Peyer's patch (tissue), 4 donors: ENCODE results near the gene CTSW.
A peak's percentile ranks its signal among the peaks of the same experiment; 100 is the strongest.

Experiments used
- CTCF ChIP-seq, 6 experiments: fragments of 450-650 bp in 4 of 6; fragments of 200-600 bp in 2 of 6; sonication (generic) in 1 of 6; IDR thresholded peaks; one replicate each; pipeline ENCODE4 v1.5.1; 2017 to 2019; ENCODE audit warnings: antibody characterized with exemption in 6 of 6, mild to moderate bottlenecking in 3 of 6, moderate library complexity in 1 of 6
- POLR2A ChIP-seq, 2 donors: fragments of 450-650 bp; IDR thresholded peaks; one replicate each; pipeline ENCODE4 v1.5.1; 2017; ENCODE audit warnings: antibody characterized with exemption in 2 of 2, mild to moderate bottlenecking in 2 of 2, moderate library complexity in 2 of 2

DNA sequence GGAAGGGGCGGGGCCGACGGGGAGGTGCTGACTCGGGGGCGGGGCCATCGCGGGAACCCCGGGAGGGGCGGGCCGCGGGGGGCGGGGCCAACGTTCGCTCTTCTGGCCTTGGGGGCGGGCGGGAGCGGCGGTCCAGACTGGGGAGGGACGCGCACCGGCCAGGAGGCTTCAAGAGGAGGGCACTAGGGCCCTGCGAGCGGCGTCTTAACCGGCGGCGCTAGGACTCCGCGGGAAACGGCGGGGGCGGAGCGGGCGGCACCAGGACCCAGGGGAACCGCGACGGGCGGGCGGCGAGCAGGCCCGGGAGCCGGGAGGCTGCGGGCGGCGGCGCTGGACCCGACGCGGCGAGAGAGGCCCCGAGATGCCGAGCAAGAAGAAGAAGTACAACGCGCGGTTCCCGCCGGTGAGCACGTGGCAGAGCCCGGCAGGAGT is 39.5 kb downstream of the CTSW start, which contains the start of gene DRAP1:
- TF ChIP-seq CTCF (IDR thresholded peaks at IDR 0.05) (peak in 2 of 6 experiments; percentile 6 to 44), POLR2A (IDR thresholded peaks at IDR 0.05) (peak; percentile 40 to 56)
